Amniotic stem cell (primary cell): ENCODE results near the gene CASZ1.

Source experiments
- DNase-seq: peaks from one replicate; lab custom pipeline; 2025; lab: John Stamatoyannopoulos, UW

CASZ1 gene

DNA sequence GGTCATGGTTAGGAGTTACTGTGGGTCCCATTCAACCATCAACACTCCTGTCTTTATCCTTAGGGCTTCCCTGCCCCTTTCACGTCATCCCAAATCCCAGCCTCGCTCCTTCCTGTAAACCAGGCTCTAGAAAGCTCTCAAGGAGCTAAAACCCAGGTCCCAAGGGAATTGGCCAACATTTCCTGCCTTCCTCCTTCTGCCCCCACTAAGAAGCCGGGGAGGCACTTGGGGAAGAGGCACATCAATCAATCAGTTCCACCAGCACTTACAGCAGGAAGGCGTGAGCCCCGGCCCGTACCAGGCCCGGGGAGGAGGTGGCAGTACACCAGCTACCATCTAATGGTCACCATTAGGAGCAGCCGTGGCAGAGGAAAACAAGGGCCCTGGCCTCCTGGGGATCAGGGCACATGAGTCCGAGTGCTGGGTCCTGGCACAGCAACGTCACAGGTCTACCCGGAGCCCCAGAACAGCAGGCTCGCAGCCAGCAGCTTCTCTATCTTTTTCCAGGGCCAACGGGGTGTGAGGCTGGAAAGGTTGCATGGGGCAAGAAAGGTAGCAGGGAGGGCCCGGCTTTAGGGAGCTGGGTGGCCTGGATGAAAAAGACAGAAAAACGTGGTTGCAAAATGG lies 108.6 kb downstream of the CASZ1 start:
- no peak for DNase-seq

GRCh38 chr1:10687251-10687651 lies 109.2 kb downstream of the CASZ1 start:
- DNase-seq: no peak

GRCh38 chr1:10686404-10687040 lies 109.9 kb downstream of the CASZ1 start:
- no peak for DNase-seq

GRCh38 chr1:10685808-10686403 lies 110.5 kb downstream of the CASZ1 start:
- no peak for DNase-seq

DNA sequence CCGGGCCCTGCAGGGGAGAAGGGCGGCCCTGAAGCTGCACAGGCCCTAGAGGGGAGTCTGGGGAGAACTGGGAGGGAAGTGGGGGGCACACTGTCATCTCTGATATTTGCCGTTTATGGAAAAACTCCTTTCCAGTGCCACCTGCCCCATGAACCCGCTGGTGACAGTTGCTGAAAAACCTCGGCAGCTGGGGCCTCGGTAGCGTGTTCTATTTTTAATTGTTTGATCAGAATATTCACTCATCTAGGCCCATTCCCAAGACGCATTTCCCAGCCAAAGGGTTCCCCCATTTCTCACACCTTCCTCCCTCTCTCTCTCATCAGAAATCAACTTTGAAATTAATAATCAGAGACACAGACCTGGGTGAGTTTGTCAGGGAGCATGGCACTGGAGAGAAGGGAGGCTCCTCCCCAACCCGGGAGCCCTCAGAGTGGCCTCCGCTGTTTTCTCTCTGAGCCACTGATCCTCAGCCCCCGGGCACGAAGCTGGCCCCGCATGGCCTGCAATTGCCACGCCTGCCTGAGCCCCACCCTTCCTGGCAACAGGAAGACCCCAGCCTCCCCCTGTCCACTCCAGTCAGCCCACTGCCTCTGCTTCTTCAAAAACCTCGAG lies 111.1 kb downstream of the CASZ1 start:
- DNase-seq: no peak

DNA sequence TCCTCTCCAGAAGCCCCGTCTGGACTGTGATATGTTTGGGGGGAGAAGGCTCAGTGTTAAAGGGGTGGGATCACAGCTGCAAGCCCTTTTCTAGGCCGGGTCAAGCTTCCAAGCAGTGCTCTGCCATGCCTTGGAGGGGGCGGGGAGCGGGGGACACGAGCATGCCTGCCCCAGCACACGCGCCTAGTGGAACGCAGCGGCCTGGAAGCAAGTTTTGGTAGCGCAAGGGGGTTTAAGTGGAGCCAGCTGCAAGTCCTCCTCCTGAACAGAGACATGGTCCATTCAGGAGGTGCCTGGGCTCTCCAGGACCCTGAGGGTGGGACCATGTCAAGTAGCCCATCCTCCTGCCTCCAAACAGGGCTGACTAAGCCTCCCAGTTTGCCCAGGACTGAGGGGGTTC lies 112.2 kb downstream of the CASZ1 start:
- DNase-seq: no peak

GRCh38 chr1:10682449-10683309 lies 113.8 kb downstream of the CASZ1 start:
- no peak for DNase-seq

- DNase-seq: no peak
Measured at GRCh38 chr1:10682108-10682445, 114.4 kb downstream of the CASZ1 start.

DNA sequence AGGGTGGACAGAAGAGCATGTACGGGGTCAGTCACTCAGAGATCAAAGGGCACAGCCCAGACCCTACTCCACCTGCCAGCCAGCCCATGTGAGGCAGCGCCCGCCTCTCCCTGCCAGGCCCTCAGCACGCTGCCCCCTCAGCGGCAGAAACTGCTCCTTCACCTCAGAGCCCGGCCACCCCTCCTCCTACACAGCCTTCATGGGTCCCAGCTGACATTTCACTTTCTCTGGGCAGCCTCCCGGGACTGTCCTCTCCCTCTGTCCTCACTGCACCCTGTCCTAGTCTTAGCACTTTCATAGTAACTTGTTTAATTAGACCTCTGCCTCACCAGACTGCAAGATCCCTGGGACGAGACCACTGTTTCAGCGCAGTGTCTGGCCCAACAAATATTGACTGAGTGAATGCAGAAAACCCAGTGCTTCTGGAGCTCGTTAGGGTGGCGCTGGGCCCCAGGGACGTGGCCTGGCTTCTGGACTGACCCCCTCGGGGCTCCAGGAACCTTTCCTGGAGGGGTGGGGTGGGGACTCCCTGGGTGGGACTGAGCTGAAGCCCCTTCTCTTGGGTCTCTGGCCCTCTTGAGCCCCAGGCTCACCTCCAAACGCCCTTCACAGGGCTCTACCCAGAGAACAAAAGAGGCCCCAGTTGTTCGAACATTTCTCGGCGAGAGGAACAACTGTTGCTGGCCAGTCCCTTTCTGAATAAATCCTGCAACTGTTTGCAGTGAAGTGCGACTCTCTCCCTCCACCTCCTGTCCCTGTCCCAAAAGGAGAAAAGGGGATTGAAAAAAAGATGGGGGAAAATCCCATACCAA lies 114.9 kb downstream of the CASZ1 start:
- DNase-seq: no peak

DNA sequence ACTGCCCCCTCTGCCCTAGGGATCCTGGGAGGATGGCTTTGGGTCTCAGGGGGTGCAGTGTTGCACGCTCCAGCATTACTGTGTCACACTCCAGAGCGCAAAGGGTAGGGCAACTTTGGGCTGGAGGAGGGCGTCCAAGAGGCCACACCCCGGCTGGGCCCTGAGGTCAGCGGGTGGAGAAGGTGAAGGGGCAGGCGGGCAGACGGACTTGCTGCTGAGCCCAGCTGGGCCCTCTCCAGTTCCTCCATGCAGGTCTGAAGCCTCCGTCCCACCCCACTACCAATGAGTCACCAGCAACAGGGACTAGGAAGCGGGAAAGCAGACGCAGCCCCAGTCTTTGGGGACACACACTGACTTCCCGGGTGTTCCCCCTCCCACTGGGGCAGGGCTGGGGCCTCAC lies 116.0 kb downstream of the CASZ1 start:
- DNase-seq: no peak

DNA sequence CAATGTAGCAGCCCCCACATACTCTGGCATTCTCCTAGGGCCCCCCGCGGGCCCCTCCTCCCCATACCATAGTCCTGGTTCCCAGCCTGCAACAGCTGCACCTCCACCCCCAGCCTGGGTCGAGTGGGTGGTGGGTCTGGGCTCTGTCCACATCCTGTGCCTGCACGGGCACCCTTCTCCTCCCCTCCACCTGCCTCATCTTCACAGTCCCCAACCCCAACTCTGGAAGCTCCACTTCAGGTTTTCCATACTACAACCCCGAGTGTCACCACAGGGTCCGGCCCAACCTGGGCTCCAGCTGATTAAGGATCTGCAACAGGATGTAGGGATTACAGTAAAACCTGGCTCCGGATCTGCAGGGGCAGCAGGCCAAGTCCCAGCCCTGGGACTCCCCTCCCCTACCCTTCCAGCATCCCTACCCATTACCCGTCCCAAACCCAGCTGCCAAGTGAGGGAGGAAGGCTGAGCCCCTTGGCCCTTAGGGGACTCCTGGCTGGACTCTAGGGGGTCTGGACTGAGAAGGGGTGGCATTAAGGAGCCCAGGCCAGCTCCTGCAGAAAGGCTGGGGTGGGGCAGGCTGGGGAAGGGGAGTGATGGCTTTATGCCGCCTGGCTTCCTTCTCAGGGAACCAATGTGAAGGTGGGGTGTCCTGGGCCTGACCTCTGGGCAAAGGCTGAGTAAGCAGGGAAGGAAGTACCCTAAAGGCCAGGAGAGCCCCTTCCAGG lies 116.8 kb downstream of the CASZ1 start:
- DNase-seq: no peak

DNA sequence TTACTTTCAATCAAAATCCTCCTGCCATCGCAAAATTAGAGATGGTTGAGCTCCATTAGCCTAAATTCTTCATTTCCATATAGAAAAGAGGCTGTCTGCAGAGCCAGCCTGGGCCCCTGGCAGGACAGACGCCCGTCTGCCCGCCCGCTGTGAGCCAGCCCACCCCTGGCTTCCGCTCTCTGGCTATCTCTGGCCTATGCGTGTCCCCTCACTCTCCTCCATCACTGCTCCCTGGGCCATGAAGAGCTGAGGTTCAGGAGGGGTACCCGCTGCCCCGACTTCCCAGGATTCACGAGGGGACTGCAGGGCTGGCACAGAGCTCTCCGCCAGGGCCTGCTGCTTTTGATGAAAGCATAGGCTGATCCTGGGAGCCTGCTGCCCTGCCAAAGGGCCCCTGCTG lies 117.6 kb downstream of the CASZ1 start:
- DNase-seq: no peak

DNA sequence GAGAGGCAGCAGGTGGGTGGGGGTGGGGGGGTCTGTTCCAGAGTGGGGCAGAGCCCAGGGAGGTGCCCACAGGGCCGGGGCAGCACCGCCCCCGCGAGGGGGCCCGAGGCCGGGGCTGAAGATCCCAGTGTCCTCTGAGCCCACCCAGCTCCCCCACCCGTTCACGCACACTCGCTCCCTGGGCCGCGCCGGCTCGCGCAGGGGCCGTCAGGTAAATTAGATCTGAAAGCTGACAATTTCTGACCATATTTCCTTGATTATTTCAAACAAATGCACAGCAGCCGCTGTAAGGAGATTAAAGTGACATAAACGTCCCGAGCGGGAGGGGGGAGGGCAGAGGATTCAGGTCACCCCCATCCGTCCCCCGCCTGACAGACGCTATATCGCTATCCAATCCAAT lies 118.0 kb downstream of the CASZ1 start:
- DNase-seq: no peak

DNA sequence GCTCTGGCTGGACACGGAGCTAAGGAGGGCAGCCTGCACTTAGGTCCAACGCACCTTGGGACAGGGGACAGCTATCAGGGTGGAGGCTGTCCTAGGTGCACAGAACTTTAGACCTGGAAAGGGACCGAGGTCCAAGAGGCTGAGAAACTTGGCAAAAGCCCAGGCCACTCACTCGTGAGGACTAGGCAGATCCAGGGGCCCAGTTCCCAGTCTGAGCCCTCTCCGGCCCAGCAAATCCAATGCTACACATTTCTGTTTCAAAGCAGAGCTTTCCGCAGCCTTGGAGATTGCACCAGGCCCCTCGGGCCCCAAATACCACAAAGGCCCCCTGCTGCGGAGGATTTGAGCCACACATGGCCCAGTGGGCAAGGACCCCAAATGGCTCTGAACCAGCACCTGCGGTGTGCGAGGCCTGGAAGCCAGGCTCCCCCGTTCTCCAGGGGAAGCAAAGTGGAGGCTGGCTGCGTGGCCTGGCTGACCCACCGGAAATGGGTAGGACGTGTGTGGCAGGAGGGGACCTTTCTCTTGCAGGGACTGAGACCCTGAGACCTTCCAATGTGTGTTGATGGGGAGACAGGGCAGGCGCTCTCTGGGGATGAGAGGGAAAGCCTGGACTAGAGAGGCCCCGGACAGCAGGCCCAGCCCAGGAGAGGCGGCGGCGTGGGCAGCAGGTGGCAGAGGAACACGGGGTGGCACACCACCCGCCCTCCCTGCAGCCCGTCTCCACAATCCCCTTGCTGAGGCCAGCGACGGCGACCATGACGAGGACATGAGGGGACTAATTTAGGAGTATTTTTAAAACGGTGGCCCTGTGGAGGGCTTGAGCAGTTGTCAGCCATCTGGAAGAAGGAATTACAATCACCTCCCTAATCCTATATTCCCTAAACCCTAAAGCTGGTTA lies 118.7 kb downstream of the CASZ1 start:
- no peak for DNase-seq

DNA sequence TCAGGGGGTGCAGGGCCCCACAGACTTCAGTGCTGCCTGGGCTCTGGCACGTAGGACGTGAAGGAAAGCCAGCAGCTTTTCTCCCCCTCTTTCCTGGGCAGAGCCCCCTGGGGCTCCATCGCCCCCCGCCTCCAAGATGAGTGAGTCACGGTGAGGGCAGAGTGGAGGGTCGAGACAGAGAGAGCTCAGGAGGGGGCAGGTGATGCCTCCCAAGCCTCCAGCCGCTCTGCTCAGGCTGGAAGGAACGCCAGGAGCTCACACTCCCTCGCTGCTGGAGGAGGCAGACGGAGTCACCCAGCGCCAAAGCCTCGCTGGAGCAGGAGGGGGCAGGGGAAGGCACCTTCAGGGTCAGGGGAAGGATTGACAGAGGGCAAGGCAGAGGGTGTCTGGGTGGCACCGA lies 119.5 kb downstream of the CASZ1 start:
- DNase-seq: no peak

- DNase-seq: no peak
Measured at GRCh38 chr1:10675813-10676212, 120.6 kb downstream of the CASZ1 start.

DNA sequence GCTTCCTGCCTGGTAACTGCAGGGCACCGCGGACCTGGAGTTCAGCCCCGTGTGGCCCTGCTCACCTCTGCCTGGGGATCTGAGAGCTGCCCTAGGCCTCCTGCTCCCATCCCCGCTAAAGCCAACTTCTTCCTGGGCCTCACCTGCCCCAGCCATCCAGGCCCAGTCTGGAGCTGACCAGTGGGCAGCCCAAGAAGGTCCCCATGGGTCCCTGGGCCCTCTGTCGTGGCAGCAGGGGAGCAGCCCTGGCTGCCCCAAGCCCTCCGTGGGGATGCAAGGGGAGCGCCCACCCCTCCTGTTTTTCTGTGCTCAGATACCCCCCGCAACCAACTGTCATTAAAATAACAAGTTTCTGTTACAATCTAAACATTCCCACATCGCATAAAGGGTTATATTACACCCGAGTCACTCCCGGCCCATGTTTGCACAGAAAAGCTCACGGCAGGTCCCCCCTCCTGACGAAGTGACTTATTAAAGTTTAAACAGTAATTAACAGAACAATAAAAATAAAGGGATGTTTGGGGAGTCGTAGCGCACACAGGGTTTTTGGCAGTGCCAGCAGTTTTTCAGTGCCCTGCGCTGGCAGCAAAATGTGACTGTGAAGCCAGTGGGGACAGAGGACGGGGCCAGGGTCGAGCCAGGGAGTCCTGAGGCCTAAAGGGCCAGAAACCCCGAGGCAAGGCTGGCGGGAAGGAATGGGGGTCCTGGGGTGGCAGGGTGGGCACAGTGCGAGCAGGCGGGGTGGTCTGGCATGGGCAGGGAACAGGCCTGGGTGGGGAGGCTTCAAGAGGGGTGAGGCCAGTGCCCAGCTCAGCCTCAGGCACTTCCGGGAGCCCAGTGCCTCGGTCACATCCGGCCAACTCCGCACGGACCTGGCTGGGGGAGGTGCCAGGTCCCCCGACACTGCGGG lies 121.5 kb downstream of the CASZ1 start:
- no peak for DNase-seq

DNA sequence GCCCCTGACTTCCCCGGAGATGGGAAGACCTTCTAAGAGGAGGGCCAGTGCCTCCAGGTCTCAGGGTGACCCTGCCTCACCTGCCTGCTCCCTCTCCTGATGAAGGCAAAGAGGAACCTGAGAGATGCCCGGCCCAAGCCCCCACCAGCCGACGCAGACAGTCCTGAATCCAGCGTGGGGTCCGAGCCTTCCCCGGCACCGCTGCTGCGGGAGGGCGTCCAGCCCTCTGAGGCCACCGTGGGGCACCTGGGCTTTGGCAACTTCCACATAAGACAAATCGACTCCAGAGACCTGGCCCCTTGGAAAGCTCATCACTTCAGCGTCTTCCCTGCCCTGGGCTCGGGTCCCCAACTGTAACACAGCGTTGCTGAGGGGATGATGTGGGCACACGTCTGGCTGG lies 122.2 kb downstream of the CASZ1 start:
- no peak for DNase-seq
